Vagina (tissue), 2 donors: ENCODE measurements around the gene TMEM14A. TPM values are rescaled to one million over a fixed set of nuclear protein-coding genes. Genes with fewer than 3 reads are reported as not detected.

Source experiments
- DNase-seq, 2 donors: peaks; one replicate each; pipeline ENCODE4 v3.0.0-alpha.2; 2017; ENCODE audit errors: extremely low spot score in 2 of 2
- H3K27ac ChIP-seq: fragments of 200-600 bp; sonication (generic); one replicate; pipeline ENCODE4 v1.5.1; 2019
- H3K27me3 ChIP-seq: fragments of 200-600 bp; sonication (generic); one replicate; pipeline ENCODE4 v1.5.1; 2019
- H3K36me3 ChIP-seq, 2 donors: fragments of 200-600 bp; sonication (generic); one replicate each; pipeline ENCODE4 v1.5.1; 2017 to 2019
- H3K4me1 ChIP-seq: fragments of 200-600 bp; sonication (generic); one replicate; pipeline ENCODE4 v1.5.1; 2019
- H3K4me3 ChIP-seq, 2 donors: fragments of 200-600 bp; sonication (generic); 1 replicate in 1 of 2; 2 replicates in 1 of 2; pipeline ENCODE4 v1.5.1; 2016 to 2019
- H3K9me3 ChIP-seq: fragments of 200-600 bp; sonication (generic); one replicate; pipeline ENCODE4 v1.5.1; 2019
- CTCF ChIP-seq, 3 experiments: fragments of 450-650 bp in 2 of 3; fragments of 200-600 bp in 1 of 3; sonication (generic) in 1 of 3; IDR thresholded peaks; one replicate each; pipeline ENCODE4 v1.5.1; 2017 to 2019; ENCODE audit warnings: antibody characterized with exemption in 3 of 3, mild to moderate bottlenecking in 2 of 3, moderate library complexity in 2 of 3
- POLR2A ChIP-seq, 2 donors: fragments of 450-650 bp; IDR thresholded peaks; one replicate each; pipeline ENCODE4 v1.6.1; 2017; ENCODE audit warnings: antibody characterized with exemption in 2 of 2, mild to moderate bottlenecking in 2 of 2, moderate library complexity in 2 of 2
- POLR2AphosphoS5 ChIP-seq, 2 donors: sonication (generic); formaldehyde crosslinking; IDR thresholded peaks; one replicate each; pipeline ENCODE4 v1.9.0; 2017; ENCODE audit warnings: antibody characterized with exemption in 2 of 2, mild to moderate bottlenecking in 2 of 2, low read depth in 1 of 2; ENCODE audit not compliant: insufficient read depth in 1 of 2
- intact Hi-C: fragments of 100-400 bp; cut with DNase I; formaldehyde crosslinking; loops from one replicate; pipeline ENCODE4 v1.15.1; 2023
- total RNA-seq: library from RNA; depleted of rRNA; stranded (reverse); fragments of >200 nt; gene quantifications from one replicate; pipeline ENCODE4 v1.2.3, GENCODE V29; 2016

Gene TMEM14A
- total RNA-seq, 1 donor from 2014 or later: 16.9 TPM

- Histone ChIP-seq H3K4me1 (peaks cover 12% of the 10 kb centered on the region), H3K27me3 (no peaks in the 10 kb centered on the region), H3K4me3 (no peak overlapping the region), H3K27ac (no peak overlapping the region), H3K9me3 (no peaks in the 10 kb centered on the region), H3K36me3 (no peaks in the 10 kb centered on the region)
- intact Hi-C loops: no loop called here
- TF ChIP-seq POLR2A (IDR thresholded peaks at IDR 0.05) (no peak), POLR2AphosphoS5 (IDR thresholded peaks at IDR 0.05; ENCODE audit: insufficient read depth in 1 of 2, low read depth in 1 of 2) (no peak), CTCF (IDR thresholded peaks at IDR 0.05) (no peak)
- DNase-seq: no peak
Measured at GRCh38 chr6:52645976-52646375, 24.9 kb upstream of the TMEM14A start.

- Histone ChIP-seq H3K4me3 (no peak overlapping the region), H3K27ac (no peak overlapping the region), H3K9me3 (no peaks in the 10 kb centered on the region), H3K36me3 (no peaks in the 10 kb centered on the region), H3K27me3 (no peaks in the 10 kb centered on the region), H3K4me1 (peaks cover 12% of the 10 kb centered on the region)
- intact Hi-C loops: no loop called here
- DNase-seq: no peak
- TF ChIP-seq CTCF (IDR thresholded peaks at IDR 0.05): no peak
Measured at GRCh38 chr6:52647199-52647598, 23.7 kb upstream of the TMEM14A start.

GRCh38 chr6:52649536-52650160 is 21.3 kb upstream of the TMEM14A start:
- no peak for DNase-seq
- H3K9me3 ChIP-seq: no peaks in the 10 kb centered on the region
- intact Hi-C loops: loop anchor here (10.0 kb wide), 1 partner anchor 45 kb away; no protein-coding TSS in a partner anchor
- H3K27ac ChIP-seq: no peak overlapping the region
- no peaks in the 10 kb centered on the region for H3K27me3 ChIP-seq
- no peak overlapping the region for H3K4me3 ChIP-seq
- no peaks in the 10 kb centered on the region for H3K36me3 ChIP-seq
- H3K4me1 ChIP-seq: peaks cover 12% of the 10 kb centered on the region
- TF ChIP-seq POLR2AphosphoS5 (IDR thresholded peaks at IDR 0.05; ENCODE audit: insufficient read depth in 1 of 2, low read depth in 1 of 2) (no peak), CTCF (IDR thresholded peaks at IDR 0.05) (no peak), POLR2A (IDR thresholded peaks at IDR 0.05) (no peak)

DNA sequence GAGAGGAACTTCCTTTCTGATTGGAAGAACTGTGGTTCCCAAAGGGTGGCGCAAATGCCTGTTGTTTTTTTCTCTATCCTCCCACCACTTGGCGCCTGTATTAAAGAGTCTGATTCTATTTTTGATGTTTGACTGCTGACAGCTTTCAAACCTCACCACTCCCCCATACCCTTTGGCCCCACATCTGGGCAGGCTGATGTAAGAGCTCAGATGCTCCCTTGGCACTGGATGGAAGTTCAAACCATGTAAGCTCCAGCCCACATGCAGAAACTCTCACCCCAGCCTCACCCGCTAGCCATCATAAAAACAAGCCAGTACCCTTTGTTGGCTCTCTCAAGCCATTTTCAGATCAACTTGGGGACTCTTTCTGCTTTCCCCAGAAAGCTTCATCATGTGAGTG is 20.0 kb upstream of the TMEM14A start:
- DNase-seq: no peak
- Histone ChIP-seq H3K9me3 (no peaks in the 10 kb centered on the region), H3K4me3 (no peak overlapping the region), H3K27ac (no peak overlapping the region), H3K27me3 (no peaks in the 10 kb centered on the region), H3K36me3 (no peaks in the 10 kb centered on the region), H3K4me1 (peaks cover 12% of the 10 kb centered on the region)
- intact Hi-C loops: loop anchor here (10.0 kb wide), 1 partner anchor 46 kb away; no protein-coding TSS in a partner anchor
- TF ChIP-seq POLR2AphosphoS5 (IDR thresholded peaks at IDR 0.05; ENCODE audit: insufficient read depth in 1 of 2, low read depth in 1 of 2): no peak
- TF ChIP-seq CTCF (IDR thresholded peaks at IDR 0.05): no peak
- TF ChIP-seq POLR2A (IDR thresholded peaks at IDR 0.05): no peak

DNA sequence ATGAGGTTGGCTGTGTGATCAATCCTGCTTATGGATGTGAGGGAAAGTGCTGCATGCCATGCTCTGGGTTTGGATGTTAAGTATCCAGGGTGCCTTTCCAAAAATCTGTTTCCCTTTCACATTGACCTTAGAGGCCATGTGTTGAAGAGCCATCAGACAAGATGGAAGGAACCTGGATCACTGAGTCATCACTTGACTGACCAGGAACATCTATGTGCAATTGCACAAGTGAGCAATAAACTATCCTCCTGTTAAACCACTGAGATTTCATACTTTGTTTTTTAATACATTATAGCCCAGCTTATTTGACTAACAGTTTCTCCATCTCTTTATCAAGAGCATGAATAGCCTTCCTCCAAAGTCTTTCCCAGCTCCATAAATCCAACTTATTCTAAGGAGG is 17.8 kb upstream of the TMEM14A start:
- Histone ChIP-seq H3K9me3 (no peaks in the 10 kb centered on the region), H3K4me1 (peaks cover 12% of the 10 kb centered on the region), H3K4me3 (no peak overlapping the region), H3K27me3 (no peaks in the 10 kb centered on the region), H3K36me3 (no peaks in the 10 kb centered on the region), H3K27ac (no peak overlapping the region)
- TF ChIP-seq POLR2AphosphoS5 (IDR thresholded peaks at IDR 0.05; ENCODE audit: insufficient read depth in 1 of 2, low read depth in 1 of 2): no peak
- TF ChIP-seq POLR2A (IDR thresholded peaks at IDR 0.05): no peak
- no peak for TF ChIP-seq CTCF (IDR thresholded peaks at IDR 0.05)
- intact Hi-C loops: loop anchor here (10.0 kb wide), 1 partner anchor 48 kb away; no protein-coding TSS in a partner anchor
- DNase-seq: no peak
